Caco-2 (cell line): Measurements from ENCODE around the gene NOX5. TPM values are rescaled to one million over a fixed set of nuclear protein-coding genes. Genes with fewer than 3 reads are reported as not detected.
A peak's percentile ranks its signal among the peaks of the same experiment; 100 is the strongest.

Source experiments
- BruUV-seq: library from RNA; stranded (reverse); fragments of 400-500 nt; replicated peaks from 2 replicates; lab custom pipeline; 2021; lab: Mats Ljungman, UMichigan
- CTCF ChIA-PET: fragments of 300-600 bp; sonication (Branson Sonifier 250); formaldehyde crosslinking; loops from one replicate; lab custom pipeline; 2022; ENCODE audit warnings: antibody characterized with exemption; lab: Charles Lee
- POLR2A ChIA-PET: fragments of 300-600 bp; sonication (Branson Sonifier 250); formaldehyde crosslinking; loops from one replicate; lab custom pipeline; 2022; ENCODE audit warnings: antibody characterized with exemption; lab: Charles Lee
- DNase-seq, 2 experiments: peaks; one replicate each; pipeline versions ENCODE4 v3.0.0 to v3.0.0-alpha.2; 2020 to 2022
- H3K27me3 ChIP-seq: replicated peaks from 2 replicates; pipeline ENCODE4 v1.6.0; 2011; ENCODE audit warnings: low read length; ENCODE audit not compliant: control insufficient read depth, insufficient read depth
- H3K36me3 ChIP-seq: 2 replicates; pipeline ENCODE4 v1.5.1; 2011; ENCODE audit warnings: low read length; ENCODE audit not compliant: control insufficient read depth, insufficient read depth
- H3K4me1 ChIP-seq: fragments of 250-450 bp; sonication (Bioruptor Pico); 2 replicates; pipeline ENCODE4 v1.5.1; 2020; ENCODE audit warnings: mild to moderate bottlenecking
- H3K4me3 ChIP-seq: 2 replicates; pipeline ENCODE4 v1.5.1; 2011; ENCODE audit warnings: low read depth, mild to moderate bottlenecking, control low read depth, low read length
- H3K9me3 ChIP-seq: fragments of 250-450 bp; sonication (Bioruptor Pico); 2 replicates; pipeline ENCODE4 v1.5.1; 2020; ENCODE audit warnings: mild to moderate bottlenecking, moderate library complexity
- H3K27ac Mint-ChIP-seq: one replicate; pipeline ENCODE4 v1.8.0; 2022; ENCODE audit warnings: mixed read lengths; ENCODE audit not compliant: unreplicated experiment
- H3K27me3 Mint-ChIP-seq: one replicate; pipeline ENCODE4 v1.8.0; 2022; ENCODE audit warnings: mixed read lengths; ENCODE audit not compliant: insufficient read depth, unreplicated experiment
- H3K36me3 Mint-ChIP-seq: one replicate; pipeline ENCODE4 v1.8.0; 2022; ENCODE audit warnings: mild to moderate bottlenecking, mixed read lengths; ENCODE audit not compliant: insufficient read depth, unreplicated experiment
- H3K4me1 Mint-ChIP-seq: one replicate; pipeline ENCODE4 v1.8.0; 2022; ENCODE audit warnings: low read depth, mixed read lengths; ENCODE audit not compliant: unreplicated experiment
- H3K4me3 Mint-ChIP-seq: one replicate; pipeline ENCODE4 v1.8.0; 2022; ENCODE audit warnings: mild to moderate bottlenecking, moderate library complexity, mixed read lengths; ENCODE audit not compliant: unreplicated experiment
- H3K9me3 Mint-ChIP-seq: one replicate; pipeline ENCODE4 v1.8.0; 2022; ENCODE audit warnings: mixed read lengths; ENCODE audit not compliant: unreplicated experiment
- intact Hi-C: fragments of 100-400 bp; cut with micrococcal nuclease; formaldehyde crosslinking; loops from one replicate; pipeline ENCODE4 v1.10.0; 2022; ENCODE audit not compliant: unreplicated experiment
- total RNA-seq: library from RNA; stranded (reverse); gene quantifications from 2 replicates; pipeline ENCODE4 v1.2.3, GENCODE V29; 2022
- TF ChIP-seq, protein P1 (sequence below), 2 experiments: fragments of 200-600 bp in 1 of 2; IDR thresholded peaks; 1 replicate in 1 of 2; 2 replicates in 1 of 2; pipeline versions ENCODE4 v1.5.1 to v1.8.0; 2011 to 2022; ENCODE audit warnings: antibody characterized with exemption in 1 of 2, control low read depth in 1 of 2, inconsistent platforms in 1 of 2, low read depth in 1 of 2, low read length in 1 of 2, mild to moderate bottlenecking in 1 of 2, moderate library complexity in 1 of 2; ENCODE audit not compliant: insufficient read depth in 1 of 2, severe bottlenecking in 1 of 2, unreplicated experiment in 1 of 2

The NOX5 gene
- total RNA-seq, 1 experiment from 2014 or later, result 0.05 TPM

DNA sequence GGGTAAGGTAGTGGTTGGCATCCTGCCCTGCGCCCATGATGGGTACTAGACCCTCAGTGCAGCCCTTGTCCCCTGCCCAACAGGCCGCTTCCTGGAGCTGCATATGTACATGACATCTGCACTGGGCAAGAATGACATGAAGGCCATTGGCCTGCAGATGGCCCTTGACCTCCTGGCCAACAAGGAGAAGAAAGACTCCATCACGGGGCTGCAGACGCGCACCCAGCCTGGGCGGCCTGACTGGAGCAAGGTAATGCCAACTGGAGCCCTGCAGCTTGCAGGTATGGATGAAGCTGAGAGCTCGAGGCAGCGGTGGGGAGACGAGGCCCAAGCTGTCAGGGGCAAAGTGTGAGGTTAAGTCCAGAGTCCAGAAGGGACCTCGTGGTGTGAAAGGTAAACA lies 40.8 kb downstream of the NOX5 start:
- intact Hi-C loops, result loop anchor here (5.0 kb wide), 1 partner anchor 357 kb away; the partner anchor contains the start of gene KIF23
- ChIA-PET CTCF (interaction anchor here (0.7 kb wide), 1 partner anchor 30 kb away, joined by 3 read pairs; no protein-coding TSS in a partner anchor), POLR2A (no interaction called here)
- Mint-ChIP-seq H3K4me3 (no peak overlapping the region), H3K4me1 (no peaks in the 10 kb centered on the region), H3K9me3 (no peaks in the 10 kb centered on the region), H3K36me3 (no peaks in the 10 kb centered on the region), H3K27me3 (peaks cover 13% of the 10 kb centered on the region), H3K27ac (no peak overlapping the region)
- H3K9me3 ChIP-seq, result no peaks in the 10 kb centered on the region
- no peaks in the 10 kb centered on the region for H3K4me1 ChIP-seq
- H3K36me3 ChIP-seq, result no peaks in the 10 kb centered on the region
- H3K27me3 ChIP-seq, result peaks cover 2% of the 10 kb centered on the region; the same call in 1 of the 2 replicates
- BruUV-seq, result no TSS peak
- no peak for DNase-seq
- TF ChIP-seq, protein P1, sequence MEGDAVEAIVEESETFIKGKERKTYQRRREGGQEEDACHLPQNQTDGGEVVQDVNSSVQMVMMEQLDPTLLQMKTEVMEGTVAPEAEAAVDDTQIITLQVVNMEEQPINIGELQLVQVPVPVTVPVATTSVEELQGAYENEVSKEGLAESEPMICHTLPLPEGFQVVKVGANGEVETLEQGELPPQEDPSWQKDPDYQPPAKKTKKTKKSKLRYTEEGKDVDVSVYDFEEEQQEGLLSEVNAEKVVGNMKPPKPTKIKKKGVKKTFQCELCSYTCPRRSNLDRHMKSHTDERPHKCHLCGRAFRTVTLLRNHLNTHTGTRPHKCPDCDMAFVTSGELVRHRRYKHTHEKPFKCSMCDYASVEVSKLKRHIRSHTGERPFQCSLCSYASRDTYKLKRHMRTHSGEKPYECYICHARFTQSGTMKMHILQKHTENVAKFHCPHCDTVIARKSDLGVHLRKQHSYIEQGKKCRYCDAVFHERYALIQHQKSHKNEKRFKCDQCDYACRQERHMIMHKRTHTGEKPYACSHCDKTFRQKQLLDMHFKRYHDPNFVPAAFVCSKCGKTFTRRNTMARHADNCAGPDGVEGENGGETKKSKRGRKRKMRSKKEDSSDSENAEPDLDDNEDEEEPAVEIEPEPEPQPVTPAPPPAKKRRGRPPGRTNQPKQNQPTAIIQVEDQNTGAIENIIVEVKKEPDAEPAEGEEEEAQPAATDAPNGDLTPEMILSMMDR (IDR thresholded peaks at IDR 0.05; ENCODE audit: insufficient read depth in 1 of 2, low read depth in 1 of 2, low read length in 1 of 2, severe bottlenecking in 1 of 2, unreplicated experiment in 1 of 2), result no peak
- H3K4me3 ChIP-seq, result no peak overlapping the region

DNA sequence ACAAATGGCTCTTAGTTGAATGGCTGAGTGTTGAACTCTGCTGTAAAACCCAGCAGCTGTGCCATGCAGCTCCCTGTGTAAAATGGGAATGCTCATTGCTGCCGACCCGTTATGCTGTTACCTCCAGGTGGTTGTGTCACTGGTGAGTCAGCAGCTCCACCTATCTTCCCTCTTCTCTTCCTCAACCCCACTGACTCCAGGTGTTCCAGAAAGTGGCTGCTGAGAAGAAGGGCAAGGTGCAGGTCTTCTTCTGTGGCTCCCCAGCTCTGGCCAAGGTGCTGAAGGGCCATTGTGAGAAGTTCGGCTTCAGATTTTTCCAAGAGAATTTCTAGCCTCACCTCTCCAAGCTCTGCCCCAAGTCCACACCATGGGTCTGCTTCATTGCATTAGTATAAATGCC lies 41.9 kb downstream of the NOX5 start:
- Histone ChIP-seq H3K27me3 (peaks cover 2% of the 10 kb centered on the region; the same call in 1 of the 2 replicates), H3K9me3 (no peaks in the 10 kb centered on the region), H3K4me3 (no peak overlapping the region), H3K36me3 (no peaks in the 10 kb centered on the region), H3K4me1 (no peaks in the 10 kb centered on the region)
- peak; percentile 37 to 59 for DNase-seq
- no peaks in the 10 kb centered on the region for H3K36me3 Mint-ChIP-seq
- no peaks in the 10 kb centered on the region for H3K9me3 Mint-ChIP-seq
- ChIA-PET POLR2A (no interaction called here), CTCF (interaction anchor here (0.8 to 1.0 kb wide), 2 partner anchors 131 to 169 kb away, joined by 3 read pairs; no protein-coding TSS in a partner anchor)
- H3K27me3 Mint-ChIP-seq, result peaks cover 10% of the 10 kb centered on the region
- H3K27ac Mint-ChIP-seq, result no peak overlapping the region
- BruUV-seq, result no TSS peak
- intact Hi-C loops, result loop anchor here (5.0 kb wide), 1 partner anchor 356 kb away; the partner anchor contains the start of gene KIF23
- no peaks in the 10 kb centered on the region for H3K4me1 Mint-ChIP-seq
- H3K4me3 Mint-ChIP-seq, result no peak overlapping the region
- TF ChIP-seq, protein P1 (IDR thresholded peaks at IDR 0.05; ENCODE audit: insufficient read depth in 1 of 2, low read depth in 1 of 2, low read length in 1 of 2, severe bottlenecking in 1 of 2, unreplicated experiment in 1 of 2), result no peak

DNA sequence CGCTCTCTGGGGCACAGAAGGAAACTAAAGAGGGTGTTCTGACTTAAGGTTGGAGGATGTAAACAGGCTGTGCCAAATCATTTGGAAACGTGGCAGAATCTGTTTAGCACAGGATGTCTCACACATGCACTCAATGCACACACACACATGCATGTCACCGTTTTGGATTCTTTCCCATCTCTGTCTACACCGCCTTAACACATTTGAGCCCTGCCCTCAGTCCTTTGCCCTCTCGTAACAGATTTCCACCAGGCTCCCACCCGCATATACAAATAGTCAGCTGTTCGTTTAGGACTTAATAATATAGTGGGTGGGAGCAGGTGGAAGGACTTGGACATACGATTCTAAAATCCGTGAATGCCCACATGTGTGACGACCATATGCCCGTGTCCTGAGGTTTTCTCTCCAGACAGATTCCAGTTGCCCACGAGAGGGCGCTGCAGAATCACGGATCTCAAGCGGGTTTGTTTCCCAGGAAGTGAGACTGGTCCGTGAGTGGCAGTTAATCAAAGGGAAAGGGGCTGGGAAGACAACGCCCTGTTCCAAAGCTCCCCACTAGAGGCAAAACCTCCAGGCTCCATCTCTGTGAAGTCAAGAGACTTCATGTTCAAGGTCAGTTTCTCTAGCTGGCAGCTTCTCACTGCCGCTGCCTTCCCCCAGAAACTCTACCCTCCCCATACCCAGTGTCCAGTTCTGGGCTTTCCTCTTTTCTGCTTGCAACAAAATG lies 44.5 kb downstream of the NOX5 start:
- CTCF ChIA-PET, result interaction anchor here (0.6 to 1.1 kb wide), 9 partner anchors 13 to 404 kb away, joined by 3 to 12 read pairs (median 3); partner anchors contain the start of genes GLCE and KIF23
- POLR2A ChIA-PET, result no interaction called here
- no peak overlapping the region for H3K27ac Mint-ChIP-seq

More for the DNA sequence above, 44.5 kb downstream of the NOX5 start:
- TF ChIP-seq, protein P1 (IDR thresholded peaks at IDR 0.05; ENCODE audit: insufficient read depth in 1 of 2, low read depth in 1 of 2, low read length in 1 of 2, severe bottlenecking in 1 of 2, unreplicated experiment in 1 of 2), result peak; percentile 86 to 89
- BruUV-seq, result no TSS peak
- H3K36me3 Mint-ChIP-seq, result no peaks in the 10 kb centered on the region
- peak; percentile 85 to 87 for DNase-seq
- Histone ChIP-seq H3K4me1 (no peaks in the 10 kb centered on the region), H3K9me3 (no peaks in the 10 kb centered on the region), H3K4me3 (no peak overlapping the region), H3K36me3 (no peaks in the 10 kb centered on the region), H3K27me3 (peaks cover 2% of the 10 kb centered on the region; the same call in 1 of the 2 replicates)
- intact Hi-C loops, result loop anchor here (1.0 to 5.0 kb wide), 5 partner anchors 101 to 353 kb away; partner anchors contain the start of genes GLCE and KIF23
- no peaks in the 10 kb centered on the region for H3K4me1 Mint-ChIP-seq
- peaks cover 10% of the 10 kb centered on the region for H3K27me3 Mint-ChIP-seq
- no peaks in the 10 kb centered on the region for H3K9me3 Mint-ChIP-seq
- no peak overlapping the region for H3K4me3 Mint-ChIP-seq
